Glutamatergic neuron (in vitro differentiated cells): ENCODE results near the gene AIMP1. TPM values are rescaled to one million over a fixed set of nuclear protein-coding genes. Genes with fewer than 3 reads are reported as not detected.

Experiments used
- DNase-seq: peaks from one replicate; pipeline ENCODE4 v3.0.0; 2022
- H3K27ac Mint-ChIP-seq: one replicate; pipeline ENCODE4 v1.8.0; 2020; ENCODE audit warnings: mild to moderate bottlenecking, mixed read lengths, inconsistent platforms; ENCODE audit not compliant: unreplicated experiment
- H3K27me3 Mint-ChIP-seq: one replicate; pipeline ENCODE4 v1.8.0; 2020; ENCODE audit warnings: mild to moderate bottlenecking, moderate library complexity, mixed read lengths, inconsistent platforms; ENCODE audit not compliant: unreplicated experiment
- H3K36me3 Mint-ChIP-seq: one replicate; pipeline ENCODE4 v1.8.0; 2020; ENCODE audit warnings: mild to moderate bottlenecking, mixed read lengths, inconsistent platforms; ENCODE audit not compliant: unreplicated experiment
- H3K4me1 Mint-ChIP-seq: one replicate; pipeline ENCODE4 v1.8.0; 2020; ENCODE audit warnings: mild to moderate bottlenecking, low read depth, mixed read lengths, inconsistent platforms; ENCODE audit not compliant: unreplicated experiment
- H3K4me3 Mint-ChIP-seq: one replicate; pipeline ENCODE4 v1.8.0; 2020; ENCODE audit warnings: mild to moderate bottlenecking, mixed read lengths, inconsistent platforms; ENCODE audit not compliant: unreplicated experiment
- H3K9me3 Mint-ChIP-seq: one replicate; pipeline ENCODE4 v1.8.0; 2020; ENCODE audit warnings: mild to moderate bottlenecking, moderate library complexity, mixed read lengths, inconsistent platforms; ENCODE audit not compliant: unreplicated experiment
- total RNA-seq: library from RNA; stranded (reverse); fragmentation: NEBNext Ultra II Directional; extraction: Animal tissue kit (Norgen Biotek cat#: 25700); gene quantifications from one replicate; pipeline ENCODE4 v1.2.1, GENCODE V29; 2021; ENCODE audit not compliant: unreplicated experiment
- TF ChIP-seq, protein P1 (sequence below): fragments of 200-600 bp; sonication (generic); IDR thresholded peaks from one replicate; pipeline ENCODE4 v1.5.0; 2021; ENCODE audit not compliant: partially characterized antibody, unreplicated experiment

AIMP1 gene
- total RNA-seq, 1 donor from 2014 or later: 30.2 TPM

DNA sequence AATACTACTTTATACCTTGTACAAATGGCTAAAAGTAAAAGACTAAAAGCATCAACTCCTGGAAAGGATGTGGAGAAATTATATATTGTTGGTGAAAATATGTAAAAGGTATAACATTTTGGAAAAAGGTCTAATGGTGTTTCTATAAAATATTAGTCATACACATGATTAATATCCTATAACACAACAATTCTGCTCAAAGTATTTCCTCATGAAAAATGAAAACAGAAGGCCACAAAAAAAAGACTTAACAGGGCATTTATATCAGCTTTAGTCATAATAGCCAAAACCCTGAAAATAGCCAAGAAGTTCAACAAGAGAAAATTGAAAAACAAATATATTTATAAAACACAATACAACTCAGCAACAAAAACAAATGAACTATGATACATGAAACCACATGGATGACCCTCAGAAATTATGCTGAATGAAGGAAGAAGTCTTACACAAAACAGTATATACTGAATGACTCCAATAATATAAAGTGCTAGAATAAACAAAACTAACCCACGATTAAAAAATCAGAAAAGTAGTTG is 39.1 kb upstream of the AIMP1 start:
- TF ChIP-seq, protein P1, sequence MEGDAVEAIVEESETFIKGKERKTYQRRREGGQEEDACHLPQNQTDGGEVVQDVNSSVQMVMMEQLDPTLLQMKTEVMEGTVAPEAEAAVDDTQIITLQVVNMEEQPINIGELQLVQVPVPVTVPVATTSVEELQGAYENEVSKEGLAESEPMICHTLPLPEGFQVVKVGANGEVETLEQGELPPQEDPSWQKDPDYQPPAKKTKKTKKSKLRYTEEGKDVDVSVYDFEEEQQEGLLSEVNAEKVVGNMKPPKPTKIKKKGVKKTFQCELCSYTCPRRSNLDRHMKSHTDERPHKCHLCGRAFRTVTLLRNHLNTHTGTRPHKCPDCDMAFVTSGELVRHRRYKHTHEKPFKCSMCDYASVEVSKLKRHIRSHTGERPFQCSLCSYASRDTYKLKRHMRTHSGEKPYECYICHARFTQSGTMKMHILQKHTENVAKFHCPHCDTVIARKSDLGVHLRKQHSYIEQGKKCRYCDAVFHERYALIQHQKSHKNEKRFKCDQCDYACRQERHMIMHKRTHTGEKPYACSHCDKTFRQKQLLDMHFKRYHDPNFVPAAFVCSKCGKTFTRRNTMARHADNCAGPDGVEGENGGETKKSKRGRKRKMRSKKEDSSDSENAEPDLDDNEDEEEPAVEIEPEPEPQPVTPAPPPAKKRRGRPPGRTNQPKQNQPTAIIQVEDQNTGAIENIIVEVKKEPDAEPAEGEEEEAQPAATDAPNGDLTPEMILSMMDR: no peak
- no peak overlapping the region for H3K27ac Mint-ChIP-seq
- no peaks in the 10 kb centered on the region for H3K27me3 Mint-ChIP-seq
- no peak overlapping the region for H3K4me3 Mint-ChIP-seq
- no peaks in the 10 kb centered on the region for H3K9me3 Mint-ChIP-seq
- no peaks in the 10 kb centered on the region for H3K4me1 Mint-ChIP-seq
- DNase-seq: no peak
- peaks cover 8% of the 10 kb centered on the region for H3K36me3 Mint-ChIP-seq

DNA sequence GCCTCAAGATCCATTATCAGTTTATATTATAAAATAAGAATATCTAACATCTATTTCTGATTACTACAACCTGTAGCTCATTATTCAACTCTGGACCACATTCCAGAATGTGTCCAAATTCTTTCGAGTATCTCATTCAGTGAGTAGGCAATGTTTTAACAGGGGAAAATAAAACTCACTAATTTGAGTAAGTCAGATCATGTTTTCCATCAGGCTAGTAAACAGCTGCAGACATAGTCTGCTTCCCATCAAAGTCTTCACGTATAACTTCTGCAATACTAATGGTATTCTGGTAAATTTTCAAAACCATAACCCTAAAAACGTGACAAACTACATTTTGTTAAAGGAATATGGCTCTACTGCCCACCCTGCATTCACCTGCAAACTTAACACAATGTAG is 32.1 kb upstream of the AIMP1 start:
- TF ChIP-seq, protein P1: no peak
- peaks cover 12% of the 10 kb centered on the region for H3K36me3 Mint-ChIP-seq
- H3K4me3 Mint-ChIP-seq: no peak overlapping the region
- H3K4me1 Mint-ChIP-seq: no peaks in the 10 kb centered on the region
- DNase-seq: no peak
- H3K27ac Mint-ChIP-seq: no peak overlapping the region
- H3K27me3 Mint-ChIP-seq: no peaks in the 10 kb centered on the region
- H3K9me3 Mint-ChIP-seq: no peaks in the 10 kb centered on the region

DNA sequence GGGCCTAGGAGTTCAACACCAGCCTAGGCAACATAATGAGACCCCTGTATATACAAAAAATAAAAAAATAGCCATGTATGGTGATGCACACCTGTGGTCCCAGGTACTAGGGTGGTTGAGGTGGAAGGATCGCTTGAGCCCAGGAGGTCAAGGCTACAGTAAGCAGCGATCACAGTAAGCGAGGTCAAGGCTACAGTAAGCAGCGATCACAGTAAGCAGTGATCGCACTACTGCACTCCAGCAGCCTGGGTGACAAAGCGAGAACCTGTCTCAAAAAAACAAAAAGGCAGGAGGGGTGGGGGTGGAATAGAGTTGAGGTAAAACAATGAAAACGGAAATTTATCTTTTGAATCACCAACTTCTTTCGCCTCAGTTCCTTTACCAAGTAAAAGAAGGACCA is 29.7 kb upstream of the AIMP1 start:
- H3K27me3 Mint-ChIP-seq: no peaks in the 10 kb centered on the region
- peaks cover 10% of the 10 kb centered on the region for H3K36me3 Mint-ChIP-seq
- TF ChIP-seq, protein P1: no peak
- peaks cover 1% of the 10 kb centered on the region for H3K4me1 Mint-ChIP-seq
- H3K4me3 Mint-ChIP-seq: no peak overlapping the region
- no peak for DNase-seq
- no peak overlapping the region for H3K27ac Mint-ChIP-seq
- no peaks in the 10 kb centered on the region for H3K9me3 Mint-ChIP-seq

DNA sequence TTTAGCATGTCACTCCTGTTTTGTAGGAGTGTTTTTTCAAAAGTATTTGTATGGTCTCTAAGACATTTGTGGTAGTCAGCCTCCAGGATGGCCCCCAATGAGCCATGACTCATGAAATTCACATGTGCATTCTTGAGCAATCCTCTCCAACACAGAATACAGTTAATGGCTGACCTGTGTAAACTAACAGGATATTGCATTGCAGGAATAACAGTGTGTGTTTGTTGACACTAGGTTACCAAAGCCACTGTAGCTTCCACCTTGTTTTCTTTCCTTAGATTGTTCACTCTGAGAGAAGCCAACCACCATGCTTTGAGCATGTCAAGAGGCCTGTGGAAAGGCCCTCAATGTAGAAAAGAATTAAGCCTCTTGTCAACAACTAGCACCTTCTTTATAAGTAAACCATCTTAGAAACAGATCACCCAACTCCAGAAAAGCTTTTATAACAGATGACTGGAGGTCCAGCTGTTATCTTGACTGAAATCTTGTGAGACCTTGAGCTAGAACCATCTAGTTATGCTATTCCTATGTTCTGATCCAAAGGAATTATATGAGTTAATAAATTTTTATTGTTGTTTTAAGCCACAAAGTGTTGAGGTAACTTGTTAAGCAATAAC is 28.9 kb upstream of the AIMP1 start:
- no peaks in the 10 kb centered on the region for H3K27me3 Mint-ChIP-seq
- TF ChIP-seq, protein P1: no peak
- peaks cover 1% of the 10 kb centered on the region for H3K4me1 Mint-ChIP-seq
- H3K4me3 Mint-ChIP-seq: no peak overlapping the region
- no peaks in the 10 kb centered on the region for H3K9me3 Mint-ChIP-seq
- H3K27ac Mint-ChIP-seq: no peak overlapping the region
- DNase-seq: no peak
- H3K36me3 Mint-ChIP-seq: peaks cover 3% of the 10 kb centered on the region

DNA sequence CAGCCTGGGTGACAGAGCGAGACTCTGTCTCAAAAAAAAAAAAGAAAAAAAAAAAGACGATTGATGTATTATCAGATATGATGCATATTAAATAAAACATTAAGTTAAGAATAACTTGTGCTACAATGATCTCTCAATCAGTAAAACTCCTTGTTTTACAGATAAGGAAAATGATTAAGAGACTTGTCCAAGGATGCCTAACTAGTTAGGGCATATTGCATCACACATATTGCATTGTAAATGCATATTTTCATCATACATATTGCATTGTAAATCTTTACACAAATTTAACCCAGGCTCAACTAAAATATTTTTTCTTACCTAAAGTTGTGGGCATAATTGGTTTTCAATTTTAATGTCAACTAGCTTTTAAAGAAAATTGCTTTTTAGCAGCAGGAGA is 26.6 kb upstream of the AIMP1 start:
- DNase-seq: no peak
- TF ChIP-seq, protein P1: no peak
- no peak overlapping the region for H3K27ac Mint-ChIP-seq
- H3K9me3 Mint-ChIP-seq: no peaks in the 10 kb centered on the region
- no peak overlapping the region for H3K4me3 Mint-ChIP-seq
- H3K4me1 Mint-ChIP-seq: peaks cover 1% of the 10 kb centered on the region
- H3K36me3 Mint-ChIP-seq: no peaks in the 10 kb centered on the region
- no peaks in the 10 kb centered on the region for H3K27me3 Mint-ChIP-seq
